CD4-positive, alpha-beta T cell (primary cell): ENCODE data around the gene CCDC116. TPM values are rescaled to one million over a fixed set of nuclear protein-coding genes. Genes with fewer than 3 reads are reported as not detected.

Experiments
- ATAC-seq: fragments of 200-7000 bp; cut with Tn5 transposase; one replicate; pipeline ENCODE4 v1.10.0; 2022; ENCODE audit warnings: mild to moderate bottlenecking; ENCODE audit not compliant: poor library complexity
- CTCF ChIA-PET: fragments of 350-600 bp; sonication (Branson Sonifier 250); formaldehyde crosslinking; loops from one replicate; lab custom pipeline; 2021; ENCODE audit warnings: antibody characterized with exemption, inconsistent platforms; lab: Charles Lee
- POLR2A ChIA-PET: fragments of 350-600 bp; sonication (Branson Sonifier 250); formaldehyde crosslinking; loops from one replicate; lab custom pipeline; 2021; ENCODE audit warnings: antibody characterized with exemption, inconsistent platforms; lab: Charles Lee
- DNase-seq, 14 experiments: peaks; one replicate each; pipeline ENCODE4 v3.0.0-alpha.2; 2013 to 2020; ENCODE audit warnings: mixed read lengths in 2 of 14
- H3K27ac ChIP-seq, 2 donors: one replicate each; pipeline versions ENCODE4 v1.5.1 to v1.7.0; 2013; ENCODE audit warnings: low read length in 2 of 2, low read depth in 1 of 2, mild to moderate bottlenecking in 1 of 2
- H3K27me3 ChIP-seq, 2 experiments: 1 replicate in 1 of 2; 2 replicates in 1 of 2; pipeline versions ENCODE4 v1.6.1 to v1.7.0; 2013; ENCODE audit warnings: low read length in 2 of 2, control low read depth in 1 of 2, mild to moderate bottlenecking in 1 of 2, moderate library complexity in 1 of 2; ENCODE audit not compliant: insufficient read depth in 2 of 2, control insufficient read depth in 1 of 2
- H3K36me3 ChIP-seq: one replicate; pipeline ENCODE4 v1.6.1; 2013; ENCODE audit warnings: low read length, control low read depth; ENCODE audit not compliant: insufficient read depth
- H3K4me1 ChIP-seq: one replicate; pipeline ENCODE4 v1.6.1; 2013; ENCODE audit warnings: low read length, control low read depth; ENCODE audit not compliant: insufficient read depth
- H3K4me3 ChIP-seq: one replicate; pipeline ENCODE4 v1.5.1; 2013; ENCODE audit warnings: mild to moderate bottlenecking, low read length, moderate library complexity
- H3K9me3 ChIP-seq, 2 experiments: 1 replicate in 1 of 2; 2 replicates in 1 of 2; pipeline versions ENCODE4 v1.6.1 to v1.7.0; 2013; ENCODE audit warnings: low read length in 2 of 2, mild to moderate bottlenecking in 2 of 2, control low read depth in 1 of 2, moderate library complexity in 1 of 2; ENCODE audit not compliant: control insufficient read depth in 1 of 2, insufficient read depth in 1 of 2
- H3K27ac Mint-ChIP-seq: one replicate; pipeline ENCODE4 v1.8.0; 2020; ENCODE audit warnings: mixed read lengths
- H3K27me3 Mint-ChIP-seq: one replicate; pipeline ENCODE4 v1.8.0; 2021; ENCODE audit warnings: mixed read lengths
- H3K36me3 Mint-ChIP-seq: one replicate; pipeline ENCODE4 v1.8.0; 2021; ENCODE audit warnings: low read depth, mixed read lengths
- H3K4me1 Mint-ChIP-seq: one replicate; pipeline ENCODE4 v1.8.0; 2021; ENCODE audit warnings: low read depth, mixed read lengths
- H3K4me3 Mint-ChIP-seq: one replicate; pipeline ENCODE4 v1.8.0; 2020; ENCODE audit warnings: mild to moderate bottlenecking, mixed read lengths
- H3K9me3 Mint-ChIP-seq: one replicate; pipeline ENCODE4 v1.8.0; 2020; ENCODE audit warnings: mixed read lengths
- CTCF ChIP-seq: fragments of 200-600 bp; IDR thresholded peaks from one replicate; pipeline ENCODE4 v1.8.0; 2022; ENCODE audit warnings: antibody characterized with exemption, mild to moderate bottlenecking
- intact Hi-C, 2 experiments: fragments of 100-400 bp; cut with DNase I in 1 of 2; cut with micrococcal nuclease in 1 of 2; formaldehyde crosslinking; loops; one replicate each; pipeline versions ENCODE4 v1.15.1 to v1.9.0; 2023 to 2025; cut with DNase I, micrococcal nuclease
- total RNA-seq, 174 experiments: library from RNA in 2 of 174; stranded (reverse) in 2 of 174; gene quantifications; one replicate each; pipeline ENCODE4 v1.2.3 and lab custom pipeline; 2021 to 2026

Gene CCDC116
- total RNA-seq, 2 experiments from 2014 or later, result 0.14 to 0.20 TPM

- H3K4me3 ChIP-seq, result peak overlapping the region; percentile 95
- peaks cover 35% of the 10 kb centered on the region for H3K36me3 Mint-ChIP-seq
- H3K27ac Mint-ChIP-seq, result peak overlapping the region; percentile 92
- H3K27ac ChIP-seq, result no peak overlapping the region
- H3K36me3 ChIP-seq, result peaks cover 22% of the 10 kb centered on the region
- ATAC-seq (no peak), DNase-seq (no peak)
- peak overlapping the region; percentile 99 for H3K4me3 Mint-ChIP-seq
- H3K9me3 Mint-ChIP-seq, result no peaks in the 10 kb centered on the region
- H3K27me3 Mint-ChIP-seq, result no peaks in the 10 kb centered on the region
- no peak for TF ChIP-seq CTCF
- intact Hi-C loops, result loop anchor here in 1 of 2 experiments (2.0 kb wide), 1 partner anchor 66 kb away; no protein-coding TSS in a partner anchor
- CTCF ChIA-PET, result interaction anchor here (0.7 kb wide), 2 partner anchors 24 to 39 kb away, joined by 3 to 4 read pairs; no protein-coding TSS in a partner anchor
- POLR2A ChIA-PET, result interaction anchor here (1.5 kb wide), 1 partner anchor 25 kb away, joined by 5 read pairs; the partner anchor contains the start of gene SDF2L1
- H3K4me1 ChIP-seq, result peaks cover 30% of the 10 kb centered on the region
- H3K27me3 ChIP-seq, result no peaks in the 10 kb centered on the region
- no peaks in the 10 kb centered on the region for H3K9me3 ChIP-seq
- H3K4me1 Mint-ChIP-seq, result peaks cover 32% of the 10 kb centered on the region
Measured at GRCh38 chr22:21666786-21667185, 34.2 kb downstream of the CCDC116 start.

GRCh38 chr22:21669026-21669425 lies 36.5 kb downstream of the CCDC116 start:
- intact Hi-C loops, result no loop called here
- Mint-ChIP-seq H3K4me3 (peak overlapping the region; percentile 58), H3K27ac (no peak overlapping the region), H3K9me3 (no peaks in the 10 kb centered on the region), H3K36me3 (peaks cover 57% of the 10 kb centered on the region), H3K27me3 (no peaks in the 10 kb centered on the region), H3K4me1 (peaks cover 32% of the 10 kb centered on the region)
- ChIA-PET CTCF (no interaction called here), POLR2A (no interaction called here)
- no peaks in the 10 kb centered on the region for H3K27me3 ChIP-seq
- peaks cover 30% of the 10 kb centered on the region for H3K4me1 ChIP-seq
- H3K9me3 ChIP-seq, result no peaks in the 10 kb centered on the region
- H3K36me3 ChIP-seq, result peaks cover 44% of the 10 kb centered on the region
- no peak for TF ChIP-seq CTCF
- no peak overlapping the region for H3K27ac ChIP-seq
- no peak overlapping the region for H3K4me3 ChIP-seq
- no peak for ATAC-seq
- DNase-seq, result no peak

GRCh38 chr22:21672107-21672629 lies 39.6 kb downstream of the CCDC116 start:
- Histone ChIP-seq H3K27ac (no peak overlapping the region), H3K27me3 (no peaks in the 10 kb centered on the region), H3K9me3 (no peaks in the 10 kb centered on the region), H3K4me3 (no peak overlapping the region), H3K36me3 (peaks cover 65% of the 10 kb centered on the region), H3K4me1 (peaks cover 13% of the 10 kb centered on the region)
- POLR2A ChIA-PET, result no interaction called here
- no peak for DNase-seq
- H3K27ac Mint-ChIP-seq, result no peak overlapping the region
- H3K4me1 Mint-ChIP-seq, result peaks cover 16% of the 10 kb centered on the region
- CTCF ChIA-PET, result no interaction called here
- no peaks in the 10 kb centered on the region for H3K9me3 Mint-ChIP-seq
- no peak for ATAC-seq
- intact Hi-C loops, result no loop called here
- no peak for TF ChIP-seq CTCF
- H3K36me3 Mint-ChIP-seq, result peaks cover 76% of the 10 kb centered on the region
- H3K4me3 Mint-ChIP-seq, result no peak overlapping the region
- no peaks in the 10 kb centered on the region for H3K27me3 Mint-ChIP-seq
